Brain microvascular endothelial cell (primary cell): ENCODE measurements around the gene DAB1.

Source experiments
- DNase-seq: peaks from one replicate; pipeline ENCODE4 v3.0.0-alpha.2; 2020
- H3K27ac ChIP-seq: fragments of 250-450 bp; sonication (Bioruptor Pico); 2 replicates; pipeline ENCODE4 v1.5.1; 2020; ENCODE audit warnings: mild to moderate bottlenecking, moderate library complexity
- H3K27me3 ChIP-seq: fragments of 250-450 bp; sonication (Bioruptor Pico); replicated peaks from 2 replicates; pipeline ENCODE4 v1.5.1; 2020; ENCODE audit warnings: mild to moderate bottlenecking
- H3K36me3 ChIP-seq: fragments of 250-450 bp; sonication (Bioruptor Pico); replicated peaks from 2 replicates; pipeline ENCODE4 v1.5.1; 2020; ENCODE audit warnings: mild to moderate bottlenecking
- H3K4me3 ChIP-seq: 2 replicates; pipeline ENCODE4 v1.5.1; 2011; ENCODE audit warnings: low read depth, mild to moderate bottlenecking, control low read depth, low read length, moderate library complexity
- in situ Hi-C: cut with HindIII; loops from 2 replicates; pipeline ENCODE4 v1.10.0; 2017; ENCODE audit warnings: low sequenced_read_pairs, low pct_ligation_motif_present
- TF ChIP-seq, protein P1 (sequence below): IDR thresholded peaks from 2 replicates; pipeline ENCODE4 v1.5.1; 2011; ENCODE audit warnings: low read depth, mild to moderate bottlenecking, moderate library complexity, low read length, control low read depth, inconsistent platforms; ENCODE audit errors: missing control alignments

The DAB1 gene

DNA sequence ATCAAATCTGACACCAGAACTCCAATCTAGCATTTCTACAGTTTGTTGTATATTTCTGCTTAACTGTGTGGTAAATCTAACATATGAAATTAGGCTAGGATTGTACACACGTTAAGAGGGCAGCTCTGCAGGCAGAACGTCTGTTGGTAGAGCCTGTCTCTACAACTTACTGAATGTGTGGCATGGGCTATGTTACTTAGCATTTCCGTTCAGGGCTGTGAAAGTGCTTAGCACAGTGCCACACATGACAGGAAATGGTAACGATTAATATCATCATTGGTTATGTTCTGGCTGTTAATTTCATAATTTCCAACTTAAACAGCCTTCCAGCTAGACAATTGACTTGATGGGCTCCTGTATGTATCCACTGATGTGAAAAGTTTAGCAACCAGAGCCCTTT lies 448.4 kb downstream of the DAB1 start:
- in situ Hi-C loops: no loop called here
- TF ChIP-seq, protein P1, sequence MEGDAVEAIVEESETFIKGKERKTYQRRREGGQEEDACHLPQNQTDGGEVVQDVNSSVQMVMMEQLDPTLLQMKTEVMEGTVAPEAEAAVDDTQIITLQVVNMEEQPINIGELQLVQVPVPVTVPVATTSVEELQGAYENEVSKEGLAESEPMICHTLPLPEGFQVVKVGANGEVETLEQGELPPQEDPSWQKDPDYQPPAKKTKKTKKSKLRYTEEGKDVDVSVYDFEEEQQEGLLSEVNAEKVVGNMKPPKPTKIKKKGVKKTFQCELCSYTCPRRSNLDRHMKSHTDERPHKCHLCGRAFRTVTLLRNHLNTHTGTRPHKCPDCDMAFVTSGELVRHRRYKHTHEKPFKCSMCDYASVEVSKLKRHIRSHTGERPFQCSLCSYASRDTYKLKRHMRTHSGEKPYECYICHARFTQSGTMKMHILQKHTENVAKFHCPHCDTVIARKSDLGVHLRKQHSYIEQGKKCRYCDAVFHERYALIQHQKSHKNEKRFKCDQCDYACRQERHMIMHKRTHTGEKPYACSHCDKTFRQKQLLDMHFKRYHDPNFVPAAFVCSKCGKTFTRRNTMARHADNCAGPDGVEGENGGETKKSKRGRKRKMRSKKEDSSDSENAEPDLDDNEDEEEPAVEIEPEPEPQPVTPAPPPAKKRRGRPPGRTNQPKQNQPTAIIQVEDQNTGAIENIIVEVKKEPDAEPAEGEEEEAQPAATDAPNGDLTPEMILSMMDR: no peak
- H3K27me3 ChIP-seq: no peaks in the 10 kb centered on the region
- no peak for DNase-seq
- H3K27ac ChIP-seq: no peak overlapping the region
- H3K36me3 ChIP-seq: no peaks in the 10 kb centered on the region
- no peak overlapping the region for H3K4me3 ChIP-seq

DNA sequence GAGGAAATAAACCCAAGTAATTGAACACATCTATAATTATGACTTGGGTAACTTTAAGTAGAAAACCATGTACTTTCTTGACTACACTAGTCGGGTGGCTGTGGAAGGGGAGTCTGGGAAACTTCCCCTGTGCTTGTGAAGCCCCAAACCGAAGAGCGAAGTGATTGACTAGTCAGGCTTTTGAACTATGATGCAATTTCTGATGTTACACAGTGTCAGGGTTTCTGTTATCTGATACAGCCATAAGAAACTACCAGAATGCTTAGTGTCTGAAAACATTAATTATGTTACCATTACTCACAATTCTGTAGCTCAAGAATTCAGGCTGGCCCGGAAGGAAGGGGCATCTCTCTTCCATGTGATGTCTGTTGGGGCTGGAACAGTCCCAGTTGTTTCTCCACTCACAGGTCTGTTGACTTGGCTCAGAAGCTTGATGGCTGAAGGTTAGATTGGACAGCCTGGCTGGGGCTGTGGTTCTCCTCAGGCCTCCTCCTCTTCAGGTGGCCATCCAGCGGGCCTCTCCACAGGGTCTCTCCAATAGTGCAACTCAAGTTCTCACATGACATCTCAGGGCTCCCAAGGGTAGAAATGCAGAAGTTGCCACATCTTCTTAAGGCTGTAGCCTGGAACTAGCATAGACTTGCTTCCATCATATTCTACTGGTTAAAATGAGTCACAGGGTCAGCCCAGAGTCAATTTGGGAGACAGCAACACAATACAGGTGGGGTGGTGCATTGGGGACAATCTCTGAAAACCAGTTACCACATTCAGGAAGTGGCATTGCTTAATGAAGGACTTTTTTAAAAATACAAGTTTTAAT lies 449.7 kb downstream of the DAB1 start:
- H3K27me3 ChIP-seq: no peaks in the 10 kb centered on the region
- no peak for DNase-seq
- H3K27ac ChIP-seq: no peak overlapping the region
- H3K4me3 ChIP-seq: no peak overlapping the region
- in situ Hi-C loops: no loop called here
- TF ChIP-seq, protein P1: no peak
- no peaks in the 10 kb centered on the region for H3K36me3 ChIP-seq

DNA sequence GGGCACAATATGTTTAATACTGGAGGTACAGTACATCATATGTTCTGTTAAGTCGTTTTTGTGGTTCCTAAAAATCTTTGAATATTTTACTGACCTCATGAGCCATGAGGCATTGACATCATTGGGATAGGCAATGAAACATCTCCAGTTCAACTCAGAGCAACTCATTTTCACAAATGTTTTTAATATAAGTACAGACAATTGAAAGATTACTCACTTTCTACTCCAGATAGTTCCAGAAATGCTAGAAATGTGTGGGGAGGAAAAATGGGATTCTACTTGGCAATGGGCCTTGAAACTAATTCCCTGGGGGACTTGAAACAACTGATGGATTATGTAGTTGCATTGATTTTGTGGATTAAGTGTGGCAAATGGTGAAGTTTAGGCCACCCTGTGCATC lies 450.9 kb downstream of the DAB1 start:
- TF ChIP-seq, protein P1: no peak
- Histone ChIP-seq H3K4me3 (no peak overlapping the region), H3K36me3 (no peaks in the 10 kb centered on the region), H3K27me3 (no peaks in the 10 kb centered on the region), H3K27ac (no peak overlapping the region)
- in situ Hi-C loops: no loop called here
- DNase-seq: no peak

DNA sequence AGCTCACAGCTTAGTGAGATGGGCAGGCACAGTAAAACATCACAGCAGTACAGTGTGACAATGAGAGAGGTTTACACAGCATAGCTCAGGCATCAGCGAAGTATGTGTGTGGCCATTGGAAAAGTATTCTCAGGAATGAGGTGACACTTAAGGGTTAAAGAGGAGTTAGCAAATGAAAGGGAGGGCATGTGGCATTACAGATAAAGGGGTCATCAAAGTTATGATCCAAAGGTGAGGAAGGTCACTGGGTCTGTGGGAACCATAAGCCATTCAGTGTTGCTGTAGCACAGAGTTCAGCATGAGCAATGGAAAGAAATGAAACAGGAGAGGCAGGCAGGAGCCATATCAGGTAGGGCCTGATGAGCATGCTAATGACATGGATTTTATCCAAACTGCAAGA lies 453.6 kb downstream of the DAB1 start:
- Histone ChIP-seq H3K27ac (no peak overlapping the region), H3K36me3 (no peaks in the 10 kb centered on the region), H3K4me3 (no peak overlapping the region), H3K27me3 (no peaks in the 10 kb centered on the region)
- in situ Hi-C loops: no loop called here
- no peak for DNase-seq
- TF ChIP-seq, protein P1: no peak

DNA sequence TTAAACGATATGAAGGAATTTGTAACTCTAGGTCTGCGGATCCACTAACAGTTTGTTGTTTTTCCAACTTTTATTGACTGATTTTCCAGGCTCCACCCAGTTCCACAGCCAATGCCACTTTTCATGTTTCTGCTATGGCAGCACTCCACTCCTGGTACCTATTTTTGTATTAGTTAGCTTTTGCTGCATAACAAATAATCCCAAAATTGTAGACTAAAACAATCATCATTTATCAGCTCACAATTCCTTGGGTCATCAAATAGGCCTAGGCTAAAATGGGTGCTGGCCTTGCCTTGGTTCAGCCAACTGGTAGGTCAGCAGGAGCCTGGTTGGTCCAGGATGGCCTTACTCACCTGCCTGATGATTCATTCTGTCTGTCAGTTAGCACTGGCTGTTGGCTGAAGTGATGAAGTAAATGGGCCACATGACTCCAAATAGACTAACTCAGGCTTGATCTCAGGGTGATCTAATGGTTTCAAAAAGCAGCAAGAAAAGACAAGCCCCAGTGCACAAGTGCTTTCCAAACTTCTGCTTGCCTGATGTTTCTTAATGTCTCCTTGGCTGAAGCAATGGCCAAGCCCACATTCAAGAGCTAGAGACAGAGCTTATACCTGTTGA lies 454.9 kb downstream of the DAB1 start:
- H3K4me3 ChIP-seq: no peak overlapping the region
- H3K36me3 ChIP-seq: no peaks in the 10 kb centered on the region
- in situ Hi-C loops: no loop called here
- TF ChIP-seq, protein P1: no peak
- no peaks in the 10 kb centered on the region for H3K27me3 ChIP-seq
- DNase-seq: no peak
- H3K27ac ChIP-seq: no peak overlapping the region
